GM12864 (cell line): Measurements from ENCODE around the gene MYOCD.

Experiments used
- DNase-seq: peaks from one replicate; pipeline ENCODE4 v3.0.0-alpha.2; 2011; ENCODE audit warnings: low read depth
- H3K4me3 ChIP-seq: 2 replicates; pipeline ENCODE4 v1.5.1; 2011; ENCODE audit warnings: mild to moderate bottlenecking, low read depth, low read length, control low read depth
- CTCF ChIP-seq: IDR thresholded peaks from 2 replicates; pipeline ENCODE4 v1.5.1; 2011; ENCODE audit warnings: low read depth, mild to moderate bottlenecking, moderate library complexity, low read length, control low read depth, inconsistent platforms; ENCODE audit errors: missing control alignments

The MYOCD gene

GRCh38 chr17:12732366-12732765, 66.7 kb downstream of the MYOCD start:
- no peak overlapping the region for H3K4me3 ChIP-seq
- no peak for DNase-seq
- TF ChIP-seq CTCF, result no peak

GRCh38 chr17:12734926-12735325, 69.2 kb downstream of the MYOCD start:
- DNase-seq, result no peak
- H3K4me3 ChIP-seq, result no peak overlapping the region
- TF ChIP-seq CTCF, result no peak

- no peak overlapping the region for H3K4me3 ChIP-seq
- DNase-seq, result no peak
- TF ChIP-seq CTCF, result no peak
These were observed 69.8 kb downstream of the MYOCD start for GRCh38 chr17:12735517-12735916.

- no peak overlapping the region for H3K4me3 ChIP-seq
- DNase-seq, result no peak
- TF ChIP-seq CTCF, result no peak
These were observed 70.8 kb downstream of the MYOCD start for GRCh38 chr17:12736526-12736925.

- DNase-seq, result no peak
- TF ChIP-seq CTCF, result no peak
- H3K4me3 ChIP-seq, result no peak overlapping the region
These were observed 72.2 kb downstream of the MYOCD start for GRCh38 chr17:12737740-12738469.

- no peak for DNase-seq
- no peak for TF ChIP-seq CTCF
- no peak overlapping the region for H3K4me3 ChIP-seq
These were observed 72.9 kb downstream of the MYOCD start for GRCh38 chr17:12738624-12739023.

- no peak overlapping the region for H3K4me3 ChIP-seq
These were observed 73.8 kb downstream of the MYOCD start for GRCh38 chr17:12739500-12739899.

More at GRCh38 chr17:12739500-12739899, 73.8 kb downstream of the MYOCD start:
- no peak for DNase-seq
- TF ChIP-seq CTCF, result no peak
